ENCODE measurements around the gene CST9L.

Gene CST9L

GRCh38 chr20:23520185-23520584, 48.1 kb downstream of the CST9L start:
- DNase-seq (ENCODE audit: low spot score): no peak
- TF ChIP-seq CTCF (IDR thresholded peaks at IDR 0.05; ENCODE audit: borderline replicate concordance, control extremely low read depth, extremely low read depth, insufficient read depth, missing control alignments): no peak
- in situ Hi-C loops (cut with MboI; ENCODE audit: low sequenced_read_pairs, unreplicated experiment): no loop called here

- in situ Hi-C loops (cut with MboI; ENCODE audit: low sequenced_read_pairs, unreplicated experiment): no loop called here
- no peak for TF ChIP-seq CTCF (IDR thresholded peaks at IDR 0.05; ENCODE audit: borderline replicate concordance, control extremely low read depth, extremely low read depth, insufficient read depth, missing control alignments)
- no peak for DNase-seq (ENCODE audit: low spot score)
Observed at GRCh38 chr20:23519556-23519955, 48.7 kb downstream of the CST9L start.

- DNase-seq (ENCODE audit: low spot score): no peak
- in situ Hi-C loops (cut with MboI; ENCODE audit: low sequenced_read_pairs, unreplicated experiment): no loop called here
- no peak for TF ChIP-seq CTCF (IDR thresholded peaks at IDR 0.05; ENCODE audit: borderline replicate concordance, control extremely low read depth, extremely low read depth, insufficient read depth, missing control alignments)
Observed at GRCh38 chr20:23517719-23518118, 50.6 kb downstream of the CST9L start.

- TF ChIP-seq CTCF (IDR thresholded peaks at IDR 0.05; ENCODE audit: borderline replicate concordance, control extremely low read depth, extremely low read depth, insufficient read depth, missing control alignments): no peak
- in situ Hi-C loops (cut with MboI; ENCODE audit: low sequenced_read_pairs, unreplicated experiment): no loop called here
- DNase-seq (ENCODE audit: low spot score): no peak
Observed at GRCh38 chr20:23515250-23515939, 52.9 kb downstream of the CST9L start.

- DNase-seq (ENCODE audit: low spot score): no peak
- TF ChIP-seq CTCF (IDR thresholded peaks at IDR 0.05; ENCODE audit: borderline replicate concordance, control extremely low read depth, extremely low read depth, insufficient read depth, missing control alignments): no peak
- in situ Hi-C loops (cut with MboI; ENCODE audit: low sequenced_read_pairs, unreplicated experiment): no loop called here
Observed at GRCh38 chr20:23514848-23515247, 53.4 kb downstream of the CST9L start.
